VCaP (cell line): ENCODE results near the gene CNOT1.

Experiments used
- H3K27ac ChIP-seq: fragments of 450-650 bp; 2 replicates; pipeline ENCODE4 v1.5.1; 2017
- CTCF ChIP-seq: fragments of 450-650 bp; conservative IDR thresholded peaks from 2 replicates; pipeline ENCODE4 v1.5.1; 2017; ENCODE audit warnings: mild to moderate bottlenecking, moderate library complexity

The CNOT1 gene

GRCh38 chr16:58636466-58636865 lies 6.8 kb upstream of the CNOT1 start:
- TF ChIP-seq CTCF: no peak
- H3K27ac ChIP-seq: no peak overlapping the region

GRCh38 chr16:58635502-58635901 lies 5.9 kb upstream of the CNOT1 start:
- TF ChIP-seq CTCF: no peak
- H3K27ac ChIP-seq: no peak overlapping the region

- no peak overlapping the region for H3K27ac ChIP-seq
- TF ChIP-seq CTCF: no peak
These were observed 4.7 kb upstream of the CNOT1 start for GRCh38 chr16:58634265-58634802.

GRCh38 chr16:58628845-58629732 lies 537 bp downstream of the CNOT1 start:
- no peak for TF ChIP-seq CTCF
- H3K27ac ChIP-seq: peak overlapping the region; percentile 86

- no peak overlapping the region for H3K27ac ChIP-seq
- TF ChIP-seq CTCF: no peak
These were observed 5.4 kb downstream of the CNOT1 start for GRCh38 chr16:58624209-58624608.

- TF ChIP-seq CTCF: no peak
- no peak overlapping the region for H3K27ac ChIP-seq
These were observed 9.2 kb downstream of the CNOT1 start for GRCh38 chr16:58620396-58620795.

- TF ChIP-seq CTCF: no peak
- H3K27ac ChIP-seq: no peak overlapping the region
These were observed 14.3 kb downstream of the CNOT1 start for GRCh38 chr16:58615280-58615679.
